Mesothelial cell of epicardium (in vitro differentiated cells): ENCODE results near the gene WDR89. TPM values are rescaled to one million over a fixed set of nuclear protein-coding genes. Genes with fewer than 3 reads are reported as not detected.

Experiments
- DNase-seq, 2 experiments: peaks; one replicate each; pipeline ENCODE4 v3.0.0; 2021; ENCODE audit warnings: low spot score in 2 of 2; ENCODE audit not compliant: unreplicated experiment in 2 of 2
- H3K27ac Mint-ChIP-seq: 2 replicates; pipeline ENCODE4 v1.8.0; 2021; ENCODE audit warnings: mixed read lengths
- H3K27me3 Mint-ChIP-seq: 2 replicates; pipeline ENCODE4 v1.8.0; 2021; ENCODE audit warnings: low read depth, mixed read lengths
- H3K36me3 Mint-ChIP-seq: 2 replicates; pipeline ENCODE4 v1.8.0; 2021; ENCODE audit warnings: mixed read lengths
- H3K4me1 Mint-ChIP-seq: 2 replicates; pipeline ENCODE4 v1.8.0; 2021; ENCODE audit warnings: mixed read lengths
- H3K4me3 Mint-ChIP-seq: 2 replicates; pipeline ENCODE4 v1.8.0; 2021; ENCODE audit warnings: mild to moderate bottlenecking, moderate library complexity, mixed read lengths
- H3K9me3 Mint-ChIP-seq: 2 replicates; pipeline ENCODE4 v1.8.0; 2021; ENCODE audit warnings: mixed read lengths
- total RNA-seq: library from RNA; stranded (reverse); gene quantifications from 3 replicates; pipeline ENCODE4 v1.2.1, GENCODE V29; 2021
- TF ChIP-seq, protein P1 (sequence below): fragments of 200-600 bp; sonication (generic); IDR thresholded peaks from one replicate; pipeline ENCODE4 v1.5.0; 2021; ENCODE audit warnings: antibody characterized with exemption; ENCODE audit not compliant: unreplicated experiment

Gene WDR89, protein sequence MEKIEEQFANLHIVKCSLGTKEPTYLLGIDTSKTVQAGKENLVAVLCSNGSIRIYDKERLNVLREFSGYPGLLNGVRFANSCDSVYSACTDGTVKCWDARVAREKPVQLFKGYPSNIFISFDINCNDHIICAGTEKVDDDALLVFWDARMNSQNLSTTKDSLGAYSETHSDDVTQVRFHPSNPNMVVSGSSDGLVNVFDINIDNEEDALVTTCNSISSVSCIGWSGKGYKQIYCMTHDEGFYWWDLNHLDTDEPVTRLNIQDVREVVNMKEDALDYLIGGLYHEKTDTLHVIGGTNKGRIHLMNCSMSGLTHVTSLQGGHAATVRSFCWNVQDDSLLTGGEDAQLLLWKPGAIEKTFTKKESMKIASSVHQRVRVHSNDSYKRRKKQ
- 16.2 to 18.4 TPM (median 16.7 TPM) in 3 replicates for total RNA-seq

DNA sequence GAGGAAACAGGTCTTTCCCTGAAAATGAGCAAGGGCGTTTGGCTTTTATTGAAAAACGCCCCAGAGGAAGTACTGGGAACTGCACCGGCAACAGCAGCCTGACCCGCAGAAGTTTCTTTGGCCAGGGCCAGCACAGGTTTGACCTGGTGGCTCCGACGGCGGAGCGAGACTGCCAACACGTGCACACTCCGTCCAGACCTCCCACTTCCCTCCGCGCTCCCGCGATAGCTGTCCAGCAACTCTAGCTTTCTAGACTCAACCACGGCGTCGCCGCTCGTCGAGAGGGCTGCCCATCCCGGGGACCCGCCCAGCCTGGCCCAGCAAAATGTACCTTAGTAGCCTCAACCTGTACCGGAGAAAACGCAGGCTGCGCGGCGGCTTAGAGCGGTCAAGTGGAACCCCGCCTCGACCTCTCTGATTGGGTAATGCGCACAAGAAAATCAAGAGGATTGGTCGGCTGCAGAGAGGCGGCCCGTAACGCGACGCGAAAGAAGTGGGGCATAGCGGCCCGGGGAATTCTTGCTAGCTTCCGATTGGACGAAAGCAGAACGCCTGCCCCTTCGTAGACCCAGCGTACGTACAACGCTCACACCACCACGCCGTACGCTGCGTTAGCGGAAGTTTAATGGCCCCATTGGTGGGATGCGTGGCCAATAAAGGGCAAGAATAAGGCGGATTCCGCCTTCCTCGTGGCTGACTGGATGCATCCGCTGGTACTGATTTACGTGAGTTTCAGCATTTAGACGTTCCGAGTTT, at the start of gene WDR89:
TSS of gene WDR89 (minus strand) at position 399 of the 756 bp plus-strand sequence. CDS start 41,929 bp downstream, outside the sequence.
- Mint-ChIP-seq H3K4me3 (peak within 1 kb of the TSS; percentile 77), H3K9me3 (peaks cover 5% of the 10 kb centered on the region), H3K27me3 (no peaks in the 10 kb centered on the region), H3K27ac (peak within 1 kb of the TSS; percentile 97), H3K4me1 (peaks cover 22% of the 10 kb centered on the region), H3K36me3 (peaks cover 17% of the 10 kb centered on the region)
- peak; percentile 86 to 93 for DNase-seq
- TF ChIP-seq, protein P1, sequence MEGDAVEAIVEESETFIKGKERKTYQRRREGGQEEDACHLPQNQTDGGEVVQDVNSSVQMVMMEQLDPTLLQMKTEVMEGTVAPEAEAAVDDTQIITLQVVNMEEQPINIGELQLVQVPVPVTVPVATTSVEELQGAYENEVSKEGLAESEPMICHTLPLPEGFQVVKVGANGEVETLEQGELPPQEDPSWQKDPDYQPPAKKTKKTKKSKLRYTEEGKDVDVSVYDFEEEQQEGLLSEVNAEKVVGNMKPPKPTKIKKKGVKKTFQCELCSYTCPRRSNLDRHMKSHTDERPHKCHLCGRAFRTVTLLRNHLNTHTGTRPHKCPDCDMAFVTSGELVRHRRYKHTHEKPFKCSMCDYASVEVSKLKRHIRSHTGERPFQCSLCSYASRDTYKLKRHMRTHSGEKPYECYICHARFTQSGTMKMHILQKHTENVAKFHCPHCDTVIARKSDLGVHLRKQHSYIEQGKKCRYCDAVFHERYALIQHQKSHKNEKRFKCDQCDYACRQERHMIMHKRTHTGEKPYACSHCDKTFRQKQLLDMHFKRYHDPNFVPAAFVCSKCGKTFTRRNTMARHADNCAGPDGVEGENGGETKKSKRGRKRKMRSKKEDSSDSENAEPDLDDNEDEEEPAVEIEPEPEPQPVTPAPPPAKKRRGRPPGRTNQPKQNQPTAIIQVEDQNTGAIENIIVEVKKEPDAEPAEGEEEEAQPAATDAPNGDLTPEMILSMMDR, result peak; percentile 92

DNA sequence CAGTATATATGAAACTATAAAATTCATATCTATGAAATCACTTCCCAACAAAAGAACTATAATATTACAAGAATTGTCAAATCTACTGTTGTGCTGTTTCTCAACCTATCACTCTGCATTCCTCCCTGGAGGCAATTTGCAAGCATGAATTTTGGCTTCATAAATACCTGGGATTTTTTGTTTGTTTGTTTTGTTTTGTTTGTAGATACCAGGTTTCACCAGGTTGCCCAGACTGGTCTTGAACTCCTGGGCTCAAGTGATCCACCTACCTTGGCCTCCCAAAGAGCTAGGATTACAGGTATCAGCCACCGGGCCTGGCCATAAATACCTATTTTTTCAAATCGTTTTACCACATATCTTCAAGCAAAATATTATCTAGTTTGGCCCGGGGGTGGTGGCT, 47.5 kb upstream of the WDR89 start:
- Mint-ChIP-seq H3K27me3 (no peaks in the 10 kb centered on the region), H3K36me3 (peaks cover 12% of the 10 kb centered on the region), H3K27ac (no peak overlapping the region), H3K4me3 (no peak overlapping the region), H3K9me3 (no peaks in the 10 kb centered on the region), H3K4me1 (peaks cover 6% of the 10 kb centered on the region)
- DNase-seq, result no peak
- TF ChIP-seq, protein P1, result no peak

DNA sequence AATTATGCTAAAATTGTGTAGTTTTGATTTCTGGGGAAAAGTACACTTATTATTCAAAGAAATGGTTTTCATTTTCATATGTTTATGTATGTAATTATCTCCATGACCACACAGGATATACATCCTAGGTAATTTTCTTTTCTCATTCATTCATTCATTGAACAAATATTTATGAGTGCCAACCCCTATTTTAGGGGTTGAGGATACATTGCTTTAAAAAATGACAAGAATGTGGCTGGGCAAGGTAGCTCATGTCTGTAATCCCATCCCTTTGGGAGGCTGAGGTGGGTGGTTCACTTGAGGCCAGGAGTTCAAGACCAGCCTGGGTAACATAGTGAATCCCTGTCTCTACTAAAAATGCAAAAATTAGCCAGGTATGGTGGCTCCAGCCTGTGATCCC, 45.3 kb upstream of the WDR89 start:
- no peak overlapping the region for H3K27ac Mint-ChIP-seq
- H3K4me1 Mint-ChIP-seq, result peaks cover 8% of the 10 kb centered on the region
- TF ChIP-seq, protein P1, result no peak
- H3K9me3 Mint-ChIP-seq, result no peaks in the 10 kb centered on the region
- peaks cover 11% of the 10 kb centered on the region for H3K36me3 Mint-ChIP-seq
- H3K27me3 Mint-ChIP-seq, result no peaks in the 10 kb centered on the region
- no peak overlapping the region for H3K4me3 Mint-ChIP-seq
- DNase-seq, result no peak

DNA sequence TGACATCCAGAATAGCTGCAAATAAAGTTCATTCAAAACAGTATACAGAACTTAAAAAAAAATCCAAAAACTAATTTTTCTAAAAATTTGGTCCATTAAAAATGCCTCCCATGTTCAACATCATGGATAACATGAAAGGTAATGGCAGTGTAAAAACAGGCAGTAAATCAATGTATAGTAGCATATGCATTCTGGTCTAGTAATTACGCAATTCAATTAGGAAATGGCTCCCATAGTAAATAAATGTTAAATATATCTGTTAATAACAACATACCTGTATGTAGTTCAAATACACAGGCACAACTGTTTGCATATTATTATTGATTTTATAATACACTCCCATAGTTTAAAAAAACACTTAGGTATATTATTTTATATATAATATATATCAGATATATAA, 43.7 kb upstream of the WDR89 start:
- peaks cover 9% of the 10 kb centered on the region for H3K36me3 Mint-ChIP-seq
- no peak overlapping the region for H3K4me3 Mint-ChIP-seq
- no peaks in the 10 kb centered on the region for H3K9me3 Mint-ChIP-seq
- no peak for DNase-seq
- H3K4me1 Mint-ChIP-seq, result peaks cover 2% of the 10 kb centered on the region
- TF ChIP-seq, protein P1, result no peak
- no peak overlapping the region for H3K27ac Mint-ChIP-seq
- no peaks in the 10 kb centered on the region for H3K27me3 Mint-ChIP-seq

DNA sequence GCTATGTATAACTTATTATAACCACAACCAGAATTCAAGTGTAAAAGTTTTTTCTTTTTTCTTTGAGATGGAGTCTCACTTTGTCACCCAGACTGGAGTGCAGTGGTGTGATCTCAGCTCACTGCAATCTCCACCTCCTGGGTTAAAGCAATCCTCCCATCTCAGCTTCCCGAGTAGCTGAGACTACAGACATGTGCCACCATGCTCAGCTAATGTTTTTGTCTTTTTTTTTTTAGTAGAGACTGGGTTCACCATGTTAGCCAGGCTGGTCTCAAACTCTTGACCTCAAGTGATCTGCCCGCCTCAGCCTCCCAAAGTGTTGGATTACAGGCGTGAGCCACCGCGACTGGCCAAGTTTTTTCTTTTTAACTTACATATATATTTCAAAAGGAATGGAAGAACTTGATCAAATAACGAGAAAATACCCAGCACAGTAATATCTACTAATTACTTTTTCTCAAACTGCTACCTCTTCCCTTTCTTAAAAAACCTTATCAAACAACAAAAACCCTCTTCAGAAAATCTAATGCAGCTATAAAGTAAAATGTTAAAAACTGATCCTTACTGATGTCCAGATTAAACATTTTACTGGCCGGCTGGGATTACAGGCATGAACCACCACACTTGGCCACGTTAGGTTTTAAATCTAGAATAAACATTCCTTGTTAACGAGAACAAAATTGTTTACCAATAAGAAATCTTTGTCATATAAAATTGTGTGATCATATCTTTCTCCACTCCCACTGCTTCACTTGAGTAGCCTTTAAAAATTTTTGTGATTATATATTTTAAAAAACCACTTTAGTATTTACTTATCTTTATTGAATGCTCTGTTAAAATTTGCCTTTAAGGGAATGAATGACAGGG, 41.3 kb upstream of the WDR89 start:
- DNase-seq, result no peak
- Mint-ChIP-seq H3K9me3 (no peaks in the 10 kb centered on the region), H3K4me3 (no peak overlapping the region), H3K36me3 (peaks cover 9% of the 10 kb centered on the region), H3K27ac (no peak overlapping the region), H3K4me1 (peaks cover 5% of the 10 kb centered on the region), H3K27me3 (no peaks in the 10 kb centered on the region)
- TF ChIP-seq, protein P1, result no peak
